K562 (cell line): ENCODE measurements around the gene SLC25A18. TPM values are rescaled to one million over a fixed set of nuclear protein-coding genes. Genes with fewer than 3 reads are reported as not detected.

ENCODE experiments used
- ADNP ChIP-seq: fragments of 200-800 bp; sonication (Bioruptor generic); IDR thresholded peaks from 2 replicates; pipeline ENCODE4 v1.6.1; 2016; ENCODE audit warnings: missing genetic modification characterization, missing compliant biosample characterization
- BRD9 ChIP-seq: fragments of 450-650 bp; IDR thresholded peaks from 2 replicates; pipeline ENCODE4 v1.6.1; 2018; ENCODE audit warnings: low read depth; ENCODE audit not compliant: partially characterized antibody
- CBX2 ChIP-seq: fragments of 200-600 bp; sonication (generic); IDR thresholded peaks from one replicate; pipeline ENCODE4 v1.6.1; 2012; ENCODE audit warnings: mild to moderate bottlenecking, low read length, inconsistent platforms; ENCODE audit not compliant: insufficient read depth, poor library complexity, severe bottlenecking
- E2F3 ChIP-seq: fragments of 250-450 bp; sonication (Bioruptor Pico); IDR thresholded peaks from 2 replicates; pipeline ENCODE4 v1.4.0; 2020; ENCODE audit warnings: mild to moderate bottlenecking
- ERF ChIP-seq: fragments of 450-650 bp; formaldehyde crosslinking; IDR thresholded peaks from 2 replicates; pipeline ENCODE4 v1.4.0; 2020; ENCODE audit warnings: mild to moderate bottlenecking, mixed read lengths
- GTF2A2 ChIP-seq: IDR thresholded peaks from 2 replicates; pipeline ENCODE4 v1.6.1; 2016; ENCODE audit warnings: mild to moderate bottlenecking, missing genetic modification characterization, missing compliant biosample characterization
- HNRNPLL ChIP-seq: fragments of 200-400 bp; formaldehyde crosslinking; IDR thresholded peaks from 2 replicates; pipeline ENCODE4 v1.6.1; 2017; ENCODE audit warnings: low read length, low read depth, mild to moderate bottlenecking; ENCODE audit not compliant: poor library complexity, severe bottlenecking
- HSF4 ChIP-seq: fragments of 250-450 bp; sonication (Bioruptor Pico); IDR thresholded peaks from 2 replicates; pipeline ENCODE4 v2.1.2; 2022; ENCODE audit warnings: mild to moderate bottlenecking, moderate library complexity, borderline replicate concordance
- KLF16 ChIP-seq: IDR thresholded peaks from 2 replicates; pipeline ENCODE4 v1.6.1; 2016; ENCODE audit warnings: antibody characterized with exemption
- NONO ChIP-seq, 2 experiments: fragments of 200-400 bp in 1 of 2; fragments of 450-650 bp in 1 of 2; formaldehyde crosslinking in 1 of 2; IDR thresholded peaks; 2 replicates each; pipeline ENCODE4 v1.6.1; 2017; ENCODE audit warnings: low read depth in 2 of 2, mild to moderate bottlenecking in 2 of 2, moderate library complexity in 2 of 2, low read length in 1 of 2
- NRF1 ChIP-seq, 2 experiments: fragments of 450-650 bp; IDR thresholded peaks in 1 of 2; conservative IDR thresholded peaks in 1 of 2; 2 replicates each; pipeline ENCODE4 v1.6.1; 2014; ENCODE audit warnings: mild to moderate bottlenecking in 2 of 2
- RNF2 ChIP-seq: sonication (generic); IDR thresholded peaks from 2 replicates; pipeline ENCODE4 v1.6.1; 2016
- SMARCA4 ChIP-seq: fragments of 450-650 bp; IDR thresholded peaks from 2 replicates; pipeline ENCODE4 v1.6.1; 2016
- SMARCB1 ChIP-seq: IDR thresholded peaks from 2 replicates; pipeline ENCODE4 v1.6.1; 2011; ENCODE audit warnings: improper control_type of control experiment, low read depth; ENCODE audit not compliant: insufficient read length
- STAG1 ChIP-seq: sonication (generic); formaldehyde crosslinking; IDR thresholded peaks from 2 replicates; pipeline ENCODE4 v1.5.0; 2020; ENCODE audit warnings: missing genetic modification reagents, borderline replicate concordance
- TEAD2 ChIP-seq: fragments of 450-650 bp; IDR thresholded peaks from 2 replicates; pipeline ENCODE4 v1.6.1; 2016; ENCODE audit warnings: missing genetic modification characterization, control low read depth, missing compliant biosample characterization
- XRCC5 ChIP-seq: fragments of 200-400 bp; formaldehyde crosslinking; IDR thresholded peaks from 2 replicates; pipeline ENCODE4 v1.6.1; 2017; ENCODE audit warnings: low read depth, mild to moderate bottlenecking, low read length
- ZNF316 ChIP-seq: fragments of 450-650 bp; IDR thresholded peaks from 2 replicates; pipeline ENCODE4 v1.6.1; 2016
- polyA plus RNA-seq, 8 experiments: library from polyadenylated mRNA; depleted of rRNA in 4 of 8; stranded (reverse) in 5 of 8; unstranded in 3 of 8; fragments of >200 nt; fragmentation: Nextera tagmentation in 2 of 8; fragmentation: Illumina TruSeq in 1 of 8; extraction: Ambion mirVana in 2 of 8; extraction: Trizol in 1 of 8; gene quantifications; 2 replicates each; pipeline versions ENCODE4 v1.2.1 to v1.2.3, GENCODE V29; 2011 to 2014; ENCODE audit warnings: inconsistent platforms in 1 of 8, missing spikeins in 1 of 8
- total RNA-seq, 7 experiments: library from RNA; depleted of rRNA in 6 of 7; stranded (reverse); fragments of >200 nt in 6 of 7; fragmentation: Illumina TruSeq in 2 of 7; extraction: Trizol in 2 of 7; gene quantifications; 2 replicates each; pipeline versions ENCODE4 v1.2.1 to v1.2.3, GENCODE V29; 2011 to 2021; ENCODE audit warnings: low replicate concordance in 1 of 7
- TF ChIP-seq, protein P1 (sequence below): fragments of 250-450 bp; sonication (Bioruptor Pico); IDR thresholded peaks from 2 replicates; pipeline ENCODE4 v1.5.0; 2021
- TF ChIP-seq, protein P2 (sequence below), 2 experiments: IDR thresholded peaks; 2 replicates each; pipeline ENCODE4 v1.6.1; 2012; ENCODE audit warnings: improper control_type of control experiment in 2 of 2, low read depth in 2 of 2, low read length in 2 of 2, borderline replicate concordance in 1 of 2
- TF ChIP-seq, protein P3 (sequence below): fragments of 450-650 bp; IDR thresholded peaks from 2 replicates; pipeline ENCODE4 v1.6.1; 2016; ENCODE audit warnings: antibody characterized with exemption
- TF ChIP-seq, protein P4 (sequence below): sonication (generic); formaldehyde crosslinking; IDR thresholded peaks from 2 replicates; pipeline ENCODE4 v1.4.0; 2020; ENCODE audit warnings: mild to moderate bottlenecking, missing genetic modification reagents

The SLC25A18 gene
- total and polyA plus RNA-seq, 9 of the 15 experiments (the other 6 are each of a cell fraction or from before 2014, with no cell fraction given) = 0.04 TPM; not detected in 8

DNA sequence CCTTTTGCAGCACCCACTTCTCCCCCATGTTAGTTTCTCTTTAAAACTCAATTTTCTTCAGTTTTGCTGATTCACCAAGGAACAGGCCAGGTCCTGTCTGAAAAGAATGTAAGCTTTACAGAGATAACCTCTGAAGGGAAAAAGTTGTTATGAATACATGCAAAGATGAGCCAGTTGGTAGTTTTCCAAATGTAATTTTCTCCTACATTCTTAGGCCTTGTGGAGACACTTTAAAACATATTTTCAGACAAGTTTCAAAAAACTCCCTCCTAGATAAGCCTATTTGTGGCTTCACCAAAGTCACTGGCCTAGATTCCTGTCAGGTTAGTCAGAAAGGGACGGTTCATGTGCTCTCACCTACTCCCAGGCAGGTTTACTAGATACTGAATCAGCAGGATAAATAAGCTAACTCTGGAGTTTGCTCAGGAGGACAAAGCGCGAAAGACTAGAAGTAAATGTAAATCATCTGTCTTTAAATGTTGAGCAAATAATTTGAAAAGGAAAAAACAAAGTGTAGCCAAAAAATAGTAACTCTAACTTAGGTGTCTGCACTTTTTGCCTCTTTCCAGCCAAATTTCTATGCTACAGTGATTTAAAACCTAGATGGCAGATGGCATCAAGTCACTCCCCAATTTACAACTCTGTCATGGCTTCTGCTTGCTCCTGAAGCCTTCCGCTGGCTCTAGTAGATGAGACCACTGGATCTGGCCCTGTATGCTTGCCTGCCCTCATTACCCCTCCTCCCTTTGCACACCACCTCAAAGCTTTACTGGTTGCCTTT, 70.1 kb downstream of the SLC25A18 start (continued):
- peak; percentile 8; the same call in 1 of the 2 replicates for TF ChIP-seq ADNP (tag)
- TF ChIP-seq ZNF316 = peak; percentile 95
- peak; percentile 44 to 55 for TF ChIP-seq NRF1 (conservative IDR thresholded peaks at IDR 0.05 in 1 of 2, IDR thresholded peaks at IDR 0.05 in 1 of 2)
- TF ChIP-seq E2F3 = no peak
- TF ChIP-seq, protein P1, sequence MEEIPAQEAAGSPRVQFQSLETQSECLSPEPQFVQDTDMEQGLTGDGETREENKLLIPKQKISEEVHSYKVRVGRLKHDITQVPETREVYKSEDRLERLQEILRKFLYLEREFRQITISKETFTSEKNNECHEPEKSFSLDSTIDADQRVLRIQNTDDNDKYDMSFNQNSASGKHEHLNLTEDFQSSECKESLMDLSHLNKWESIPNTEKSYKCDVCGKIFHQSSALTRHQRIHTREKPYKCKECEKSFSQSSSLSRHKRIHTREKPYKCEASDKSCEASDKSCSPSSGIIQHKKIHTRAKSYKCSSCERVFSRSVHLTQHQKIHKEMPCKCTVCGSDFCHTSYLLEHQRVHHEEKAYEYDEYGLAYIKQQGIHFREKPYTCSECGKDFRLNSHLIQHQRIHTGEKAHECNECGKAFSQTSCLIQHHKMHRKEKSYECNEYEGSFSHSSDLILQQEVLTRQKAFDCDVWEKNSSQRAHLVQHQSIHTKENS = no peak
- TF ChIP-seq, protein P2, sequence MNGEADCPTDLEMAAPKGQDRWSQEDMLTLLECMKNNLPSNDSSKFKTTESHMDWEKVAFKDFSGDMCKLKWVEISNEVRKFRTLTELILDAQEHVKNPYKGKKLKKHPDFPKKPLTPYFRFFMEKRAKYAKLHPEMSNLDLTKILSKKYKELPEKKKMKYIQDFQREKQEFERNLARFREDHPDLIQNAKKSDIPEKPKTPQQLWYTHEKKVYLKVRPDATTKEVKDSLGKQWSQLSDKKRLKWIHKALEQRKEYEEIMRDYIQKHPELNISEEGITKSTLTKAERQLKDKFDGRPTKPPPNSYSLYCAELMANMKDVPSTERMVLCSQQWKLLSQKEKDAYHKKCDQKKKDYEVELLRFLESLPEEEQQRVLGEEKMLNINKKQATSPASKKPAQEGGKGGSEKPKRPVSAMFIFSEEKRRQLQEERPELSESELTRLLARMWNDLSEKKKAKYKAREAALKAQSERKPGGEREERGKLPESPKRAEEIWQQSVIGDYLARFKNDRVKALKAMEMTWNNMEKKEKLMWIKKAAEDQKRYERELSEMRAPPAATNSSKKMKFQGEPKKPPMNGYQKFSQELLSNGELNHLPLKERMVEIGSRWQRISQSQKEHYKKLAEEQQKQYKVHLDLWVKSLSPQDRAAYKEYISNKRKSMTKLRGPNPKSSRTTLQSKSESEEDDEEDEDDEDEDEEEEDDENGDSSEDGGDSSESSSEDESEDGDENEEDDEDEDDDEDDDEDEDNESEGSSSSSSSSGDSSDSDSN (IDR thresholded peaks at IDR 0.05; ENCODE audit: borderline replicate concordance in 1 of 2, low read depth in 2 of 2, low read length in 2 of 2) = no peak
- peak; percentile 87 for TF ChIP-seq BRD9
- TF ChIP-seq, protein P3, sequence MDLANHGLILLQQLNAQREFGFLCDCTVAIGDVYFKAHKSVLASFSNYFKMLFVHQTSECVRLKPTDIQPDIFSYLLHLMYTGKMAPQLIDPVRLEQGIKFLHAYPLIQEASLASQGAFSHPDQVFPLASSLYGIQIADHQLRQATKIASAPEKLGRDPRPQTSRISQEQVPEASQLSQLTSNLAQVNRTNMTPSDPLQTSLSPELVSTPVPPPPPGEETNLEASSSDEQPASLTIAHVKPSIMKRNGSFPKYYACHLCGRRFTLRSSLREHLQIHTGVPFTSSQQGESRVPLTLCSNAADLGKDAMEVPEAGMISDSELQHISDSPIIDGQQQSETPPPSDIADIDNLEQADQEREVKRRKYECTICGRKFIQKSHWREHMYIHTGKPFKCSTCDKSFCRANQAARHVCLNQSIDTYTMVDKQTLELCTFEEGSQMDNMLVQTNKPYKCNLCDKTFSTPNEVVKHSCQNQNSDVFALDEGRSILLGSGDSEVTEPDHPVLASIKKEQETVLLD = no peak
- no peak for TF ChIP-seq CBX2
- no peak for TF ChIP-seq ERF
- TF ChIP-seq NONO (IDR thresholded peaks at IDR 0.05; ENCODE audit: low read depth in 2 of 2, low read length in 1 of 2) = 0 out of 4 replicates have a peak, but pooled peaks of 1 of the 2 experiments have one; percentile 23
- TF ChIP-seq XRCC5 = no peak
- TF ChIP-seq KLF16 = peak; percentile 27; the same call in 1 of the 2 replicates
- no peak for TF ChIP-seq STAG1
- TF ChIP-seq, protein P4, sequence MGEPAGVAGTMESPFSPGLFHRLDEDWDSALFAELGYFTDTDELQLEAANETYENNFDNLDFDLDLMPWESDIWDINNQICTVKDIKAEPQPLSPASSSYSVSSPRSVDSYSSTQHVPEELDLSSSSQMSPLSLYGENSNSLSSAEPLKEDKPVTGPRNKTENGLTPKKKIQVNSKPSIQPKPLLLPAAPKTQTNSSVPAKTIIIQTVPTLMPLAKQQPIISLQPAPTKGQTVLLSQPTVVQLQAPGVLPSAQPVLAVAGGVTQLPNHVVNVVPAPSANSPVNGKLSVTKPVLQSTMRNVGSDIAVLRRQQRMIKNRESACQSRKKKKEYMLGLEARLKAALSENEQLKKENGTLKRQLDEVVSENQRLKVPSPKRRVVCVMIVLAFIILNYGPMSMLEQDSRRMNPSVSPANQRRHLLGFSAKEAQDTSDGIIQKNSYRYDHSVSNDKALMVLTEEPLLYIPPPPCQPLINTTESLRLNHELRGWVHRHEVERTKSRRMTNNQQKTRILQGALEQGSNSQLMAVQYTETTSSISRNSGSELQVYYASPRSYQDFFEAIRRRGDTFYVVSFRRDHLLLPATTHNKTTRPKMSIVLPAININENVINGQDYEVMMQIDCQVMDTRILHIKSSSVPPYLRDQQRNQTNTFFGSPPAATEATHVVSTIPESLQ (CRISPR knock-in tag) = no peak
- 0 out of 2 replicates have a peak, but pooled peaks have one; percentile 38 for TF ChIP-seq GTF2A2
- no peak for TF ChIP-seq HSF4 (CRISPR knock-in tag)
- no peak for TF ChIP-seq TEAD2 (tag)
- TF ChIP-seq SMARCB1 = no peak
- TF ChIP-seq SMARCA4 = peak; percentile 82
- TF ChIP-seq RNF2 = peak; percentile 48; the same call in 1 of the 2 replicates
- no peak for TF ChIP-seq HNRNPLL
